OCI-LY3 (cell line): ENCODE results near the gene STAT5A.
"Not testable (repeated sequence)": the region's sequence is repeated elsewhere in the genome, so short reads cannot be mapped to it uniquely, and the experiment has no call there.

Experiments used
- H2AFZ ChIP-seq: fragments of 200-600, 300-600 bp; shearing (Covaris generic); 2 replicates; pipeline ENCODE4 v1.6.0; 2014; ENCODE audit warnings: antibody characterized with exemption, low read depth, low read length
- H3K27ac ChIP-seq: fragments of 200-600, 300-600 bp; sonication (generic); 2 replicates; pipeline ENCODE4 v1.5.1; 2014; ENCODE audit warnings: mild to moderate bottlenecking, low read length, moderate library complexity, mixed read lengths
- H3K27me3 ChIP-seq: fragments of 200-600, 300-600 bp; sonication (generic); 2 replicates; pipeline ENCODE4 v1.6.1; 2014; ENCODE audit warnings: low read depth, low read length, mixed read lengths
- H3K36me3 ChIP-seq: fragments of 200-600, 300-600 bp; sonication (generic); replicated peaks from 2 replicates; pipeline ENCODE3; 2014; ENCODE audit warnings: low read depth, low read length, mixed read lengths
- H3K4me1 ChIP-seq: fragments of 300-600, 200-600 bp; sonication (generic); 2 replicates; pipeline ENCODE4 v1.6.1; 2014; ENCODE audit warnings: low read length, mixed read lengths
- H3K4me2 ChIP-seq: fragments of 200-600, 300-600 bp; sonication (generic); 2 replicates; pipeline ENCODE4 v1.6.1; 2014; ENCODE audit warnings: low read length, mixed read lengths
- H3K4me3 ChIP-seq: fragments of 300-600, 200-600 bp; sonication (generic); 2 replicates; pipeline ENCODE4 v1.5.1; 2014; ENCODE audit warnings: antibody characterized with exemption, mild to moderate bottlenecking, low read length, moderate library complexity
- H3K79me2 ChIP-seq: fragments of 300-600, 200-600 bp; shearing (Covaris generic); 2 replicates; pipeline ENCODE4 v1.6.1; 2014; ENCODE audit warnings: mild to moderate bottlenecking, low read length, mixed read lengths
- H3K9ac ChIP-seq: fragments of 300-600, 200-600 bp; shearing (Covaris generic); 2 replicates; pipeline ENCODE4 v1.6.0; 2014; ENCODE audit warnings: mild to moderate bottlenecking, low read length, moderate library complexity
- H3K9me3 ChIP-seq: fragments of 200-600, 300-600 bp; shearing (Covaris generic); 2 replicates; pipeline ENCODE4 v1.6.1; 2014; ENCODE audit warnings: low read length, mixed read lengths; ENCODE audit not compliant: insufficient read depth
- H4K20me1 ChIP-seq: fragments of 200-600, 300-600 bp; sonication (generic); 2 replicates; pipeline ENCODE4 v1.6.1; 2016; ENCODE audit warnings: low read length, mixed read lengths; ENCODE audit not compliant: insufficient read depth
- CTCF ChIP-seq: fragments of 200-600, 300-600 bp; sonication (generic); IDR thresholded peaks from 2 replicates; pipeline ENCODE4 v1.5.1; 2014; ENCODE audit warnings: antibody characterized with exemption, low read length, low read depth
- EZH2phosphoT487 ChIP-seq: fragments of 200-600 bp; shearing (Covaris generic); IDR thresholded peaks from 2 replicates; pipeline ENCODE4 v1.6.1; 2018; ENCODE audit warnings: antibody characterized with exemption, mixed run types, low read depth

Gene STAT5A

GRCh38 chr17:42359133-42359532, 70.8 kb downstream of the STAT5A start:
- no peak overlapping the region for H2AFZ ChIP-seq
- TF ChIP-seq EZH2phosphoT487: no peak
- no peak for TF ChIP-seq CTCF
- peaks cover 99% of the 10 kb centered on the region for H3K79me2 ChIP-seq
- H3K36me3 ChIP-seq: peaks cover 40% of the 10 kb centered on the region
- no peaks in the 10 kb centered on the region for H3K27me3 ChIP-seq
- H3K4me1 ChIP-seq: peaks cover 55% of the 10 kb centered on the region
- H3K27ac ChIP-seq: no peak overlapping the region
- H3K4me2 ChIP-seq: no peak overlapping the region
- H3K9ac ChIP-seq: no peak overlapping the region
- H3K9me3 ChIP-seq: no peaks in the 10 kb centered on the region
- no peak overlapping the region for H3K4me3 ChIP-seq
- peaks cover 97% of the 10 kb centered on the region for H4K20me1 ChIP-seq

GRCh38 chr17:42360388-42360787, 72.1 kb downstream of the STAT5A start:
- H3K27ac ChIP-seq, H3K9me3 ChIP-seq, H2AFZ ChIP-seq, H3K4me2 ChIP-seq, H3K9ac ChIP-seq, H3K27me3 ChIP-seq, H3K4me3 ChIP-seq: not testable (repeated sequence)
- peaks cover 98% of the 10 kb centered on the region for H4K20me1 ChIP-seq
- H3K4me1 ChIP-seq: peaks cover 62% of the 10 kb centered on the region
- peaks cover 49% of the 10 kb centered on the region for H3K36me3 ChIP-seq
- H3K79me2 ChIP-seq: peaks cover 99% of the 10 kb centered on the region
